OCI-LY3 (cell line): ENCODE measurements around the gene LAPTM5.

Source experiments
- H2AFZ ChIP-seq: fragments of 200-600, 300-600 bp; shearing (Covaris generic); 2 replicates; pipeline ENCODE4 v1.6.0; 2014; ENCODE audit warnings: antibody characterized with exemption, low read depth, low read length
- H3K27ac ChIP-seq: fragments of 200-600, 300-600 bp; sonication (generic); 2 replicates; pipeline ENCODE4 v1.5.1; 2014; ENCODE audit warnings: mild to moderate bottlenecking, low read length, moderate library complexity, mixed read lengths
- H3K27me3 ChIP-seq: fragments of 200-600, 300-600 bp; sonication (generic); 2 replicates; pipeline ENCODE4 v1.6.1; 2014; ENCODE audit warnings: low read depth, low read length, mixed read lengths
- H3K36me3 ChIP-seq: fragments of 200-600, 300-600 bp; sonication (generic); replicated peaks from 2 replicates; pipeline ENCODE3; 2014; ENCODE audit warnings: low read depth, low read length, mixed read lengths
- H3K4me1 ChIP-seq: fragments of 300-600, 200-600 bp; sonication (generic); 2 replicates; pipeline ENCODE4 v1.6.1; 2014; ENCODE audit warnings: low read length, mixed read lengths
- H3K4me2 ChIP-seq: fragments of 200-600, 300-600 bp; sonication (generic); 2 replicates; pipeline ENCODE4 v1.6.1; 2014; ENCODE audit warnings: low read length, mixed read lengths
- H3K4me3 ChIP-seq: fragments of 300-600, 200-600 bp; sonication (generic); 2 replicates; pipeline ENCODE4 v1.5.1; 2014; ENCODE audit warnings: antibody characterized with exemption, mild to moderate bottlenecking, low read length, moderate library complexity
- H3K79me2 ChIP-seq: fragments of 300-600, 200-600 bp; shearing (Covaris generic); 2 replicates; pipeline ENCODE4 v1.6.1; 2014; ENCODE audit warnings: mild to moderate bottlenecking, low read length, mixed read lengths
- H3K9ac ChIP-seq: fragments of 300-600, 200-600 bp; shearing (Covaris generic); 2 replicates; pipeline ENCODE4 v1.6.0; 2014; ENCODE audit warnings: mild to moderate bottlenecking, low read length, moderate library complexity
- H3K9me3 ChIP-seq: fragments of 200-600, 300-600 bp; shearing (Covaris generic); 2 replicates; pipeline ENCODE4 v1.6.1; 2014; ENCODE audit warnings: low read length, mixed read lengths; ENCODE audit not compliant: insufficient read depth
- H4K20me1 ChIP-seq: fragments of 200-600, 300-600 bp; sonication (generic); 2 replicates; pipeline ENCODE4 v1.6.1; 2016; ENCODE audit warnings: low read length, mixed read lengths; ENCODE audit not compliant: insufficient read depth
- EZH2phosphoT487 ChIP-seq: fragments of 200-600 bp; shearing (Covaris generic); IDR thresholded peaks from 2 replicates; pipeline ENCODE4 v1.6.1; 2018; ENCODE audit warnings: antibody characterized with exemption, mixed run types, low read depth
- TF ChIP-seq, protein P1 (sequence below): fragments of 200-600, 300-600 bp; sonication (generic); IDR thresholded peaks from 2 replicates; pipeline ENCODE4 v1.5.1; 2014; ENCODE audit warnings: antibody characterized with exemption, low read length, low read depth

LAPTM5 gene

DNA sequence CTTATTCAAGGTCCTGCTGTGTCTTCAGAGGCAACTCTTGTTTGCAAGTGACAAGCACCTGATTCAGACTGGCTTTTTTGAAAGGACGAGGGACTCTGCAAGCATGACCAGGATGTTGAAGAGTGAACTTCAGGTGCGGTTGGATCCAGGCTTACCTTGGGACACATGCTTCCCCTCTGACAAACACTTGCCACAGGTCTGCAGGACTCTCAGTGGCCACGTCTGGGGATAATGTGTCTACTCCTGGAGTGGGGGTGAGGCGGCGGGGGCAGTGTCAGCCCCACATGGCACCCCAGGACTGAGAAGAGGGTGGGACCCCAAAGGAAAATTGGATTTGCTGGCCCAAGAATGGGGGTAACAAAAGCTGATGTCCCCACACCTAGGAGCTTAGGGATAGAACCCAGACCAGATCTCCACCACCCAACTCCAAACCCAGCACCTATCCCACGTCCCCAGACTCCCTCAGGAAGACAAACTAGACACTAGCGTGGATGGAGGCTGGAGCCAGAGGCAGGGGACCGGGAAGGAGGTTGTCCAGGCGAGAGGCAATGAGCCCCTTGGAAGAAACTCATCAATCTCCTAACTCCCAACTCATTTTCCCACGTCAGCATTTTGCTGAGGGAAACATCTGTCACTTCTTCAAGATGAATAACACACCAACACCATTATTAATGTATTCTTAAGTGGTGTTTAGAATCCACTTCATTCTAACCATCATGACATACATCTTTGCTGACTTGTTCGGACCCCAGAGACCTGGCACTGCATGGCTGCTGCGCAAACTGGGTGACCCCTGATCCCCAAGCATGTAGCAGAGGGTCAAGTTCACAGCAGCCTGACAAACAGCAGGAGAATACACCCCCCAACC, 32.0 kb upstream of the LAPTM5 start:
- H3K79me2 ChIP-seq: no peaks in the 10 kb centered on the region
- peaks cover 12% of the 10 kb centered on the region for H3K4me1 ChIP-seq
- no peak overlapping the region for H3K4me2 ChIP-seq
- TF ChIP-seq EZH2phosphoT487: no peak
- TF ChIP-seq, protein P1, sequence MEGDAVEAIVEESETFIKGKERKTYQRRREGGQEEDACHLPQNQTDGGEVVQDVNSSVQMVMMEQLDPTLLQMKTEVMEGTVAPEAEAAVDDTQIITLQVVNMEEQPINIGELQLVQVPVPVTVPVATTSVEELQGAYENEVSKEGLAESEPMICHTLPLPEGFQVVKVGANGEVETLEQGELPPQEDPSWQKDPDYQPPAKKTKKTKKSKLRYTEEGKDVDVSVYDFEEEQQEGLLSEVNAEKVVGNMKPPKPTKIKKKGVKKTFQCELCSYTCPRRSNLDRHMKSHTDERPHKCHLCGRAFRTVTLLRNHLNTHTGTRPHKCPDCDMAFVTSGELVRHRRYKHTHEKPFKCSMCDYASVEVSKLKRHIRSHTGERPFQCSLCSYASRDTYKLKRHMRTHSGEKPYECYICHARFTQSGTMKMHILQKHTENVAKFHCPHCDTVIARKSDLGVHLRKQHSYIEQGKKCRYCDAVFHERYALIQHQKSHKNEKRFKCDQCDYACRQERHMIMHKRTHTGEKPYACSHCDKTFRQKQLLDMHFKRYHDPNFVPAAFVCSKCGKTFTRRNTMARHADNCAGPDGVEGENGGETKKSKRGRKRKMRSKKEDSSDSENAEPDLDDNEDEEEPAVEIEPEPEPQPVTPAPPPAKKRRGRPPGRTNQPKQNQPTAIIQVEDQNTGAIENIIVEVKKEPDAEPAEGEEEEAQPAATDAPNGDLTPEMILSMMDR: no peak
- no peak overlapping the region for H2AFZ ChIP-seq
- no peak overlapping the region for H3K4me3 ChIP-seq
- H3K9ac ChIP-seq: no peak overlapping the region
- no peaks in the 10 kb centered on the region for H3K36me3 ChIP-seq
- no peak overlapping the region for H3K27ac ChIP-seq
- no peaks in the 10 kb centered on the region for H3K9me3 ChIP-seq
- no peaks in the 10 kb centered on the region for H3K27me3 ChIP-seq
- H4K20me1 ChIP-seq: no peaks in the 10 kb centered on the region

GRCh38 chr1:30788580-30789387, 31.2 kb upstream of the LAPTM5 start:
- Histone ChIP-seq H3K79me2 (no peaks in the 10 kb centered on the region), H3K4me1 (peaks cover 12% of the 10 kb centered on the region), H3K9me3 (no peaks in the 10 kb centered on the region), H4K20me1 (no peaks in the 10 kb centered on the region), H3K27ac (no peak overlapping the region), H3K4me3 (no peak overlapping the region), H3K27me3 (no peaks in the 10 kb centered on the region), H3K9ac (no peak overlapping the region), H3K4me2 (no peak overlapping the region), H2AFZ (no peak overlapping the region), H3K36me3 (no peaks in the 10 kb centered on the region)
- TF ChIP-seq, protein P1: no peak
- no peak for TF ChIP-seq EZH2phosphoT487

GRCh38 chr1:30787856-30788495, 30.4 kb upstream of the LAPTM5 start:
- Histone ChIP-seq H3K79me2 (no peaks in the 10 kb centered on the region), H3K9ac (no peak overlapping the region), H3K27ac (no peak overlapping the region), H3K4me3 (no peak overlapping the region), H2AFZ (no peak overlapping the region), H3K36me3 (no peaks in the 10 kb centered on the region), H3K4me2 (no peak overlapping the region), H3K9me3 (no peaks in the 10 kb centered on the region), H4K20me1 (no peaks in the 10 kb centered on the region), H3K27me3 (no peaks in the 10 kb centered on the region), H3K4me1 (peaks cover 20% of the 10 kb centered on the region)
- TF ChIP-seq, protein P1: no peak
- TF ChIP-seq EZH2phosphoT487: no peak

GRCh38 chr1:30787266-30787665, 29.7 kb upstream of the LAPTM5 start:
- Histone ChIP-seq H3K4me1 (peaks cover 25% of the 10 kb centered on the region), H3K9me3 (no peaks in the 10 kb centered on the region), H3K4me3 (no peak overlapping the region), H3K36me3 (no peaks in the 10 kb centered on the region), H4K20me1 (no peaks in the 10 kb centered on the region), H3K79me2 (no peaks in the 10 kb centered on the region), H3K27ac (no peak overlapping the region), H3K27me3 (no peaks in the 10 kb centered on the region), H2AFZ (no peak overlapping the region), H3K9ac (no peak overlapping the region), H3K4me2 (no peak overlapping the region)
- no peak for TF ChIP-seq EZH2phosphoT487
- TF ChIP-seq, protein P1: no peak
